SW 1271 (cell line): ENCODE measurements around the gene KCTD1.

Source experiments
- DNase-seq, 2 experiments: peaks; one replicate each; lab custom pipeline; 2025; lab: John Stamatoyannopoulos, UW

Gene KCTD1

DNA sequence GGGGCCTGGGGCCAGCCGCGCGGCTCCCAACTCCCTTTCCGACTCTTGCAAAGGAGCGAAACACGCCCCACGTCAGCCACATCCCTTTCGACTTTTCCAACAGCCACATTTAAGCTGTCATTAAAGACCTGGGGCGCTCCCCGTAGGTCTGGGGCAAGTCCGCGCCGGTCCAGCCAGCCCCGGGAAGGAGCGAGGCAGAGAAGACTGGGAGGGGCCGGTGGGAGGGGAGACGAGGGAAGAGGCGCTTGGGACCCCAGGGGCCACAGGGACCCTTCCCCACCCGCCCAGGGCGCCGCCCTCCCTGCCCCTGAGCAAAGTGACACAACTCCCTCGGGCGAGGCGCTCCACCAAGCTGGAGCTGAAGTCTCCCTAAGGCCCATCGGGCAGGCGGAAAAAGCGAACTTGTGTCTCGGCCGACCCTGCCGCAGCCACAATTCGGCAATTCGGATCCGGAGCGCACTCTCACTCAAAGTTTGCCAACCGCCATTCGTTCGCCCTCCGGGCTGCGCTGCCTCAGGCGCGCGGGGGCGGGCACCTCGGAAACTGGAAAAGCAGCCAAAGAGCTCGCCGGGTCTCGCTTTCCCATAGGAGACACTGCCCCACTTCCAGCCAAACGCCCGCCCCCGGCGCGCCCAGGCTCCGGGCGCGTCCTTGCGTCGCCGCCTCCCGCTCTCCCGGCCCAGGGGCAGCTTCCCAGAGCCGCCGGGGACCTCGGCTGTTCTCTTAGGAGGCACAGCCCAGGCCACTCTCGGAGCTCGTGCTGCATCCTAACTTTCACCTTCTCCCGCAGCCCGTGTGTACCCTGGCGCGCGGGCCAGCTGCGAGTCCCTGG lies 1.1 kb upstream of the KCTD1 start:
- peak; percentile 53 to 67 for DNase-seq

DNA sequence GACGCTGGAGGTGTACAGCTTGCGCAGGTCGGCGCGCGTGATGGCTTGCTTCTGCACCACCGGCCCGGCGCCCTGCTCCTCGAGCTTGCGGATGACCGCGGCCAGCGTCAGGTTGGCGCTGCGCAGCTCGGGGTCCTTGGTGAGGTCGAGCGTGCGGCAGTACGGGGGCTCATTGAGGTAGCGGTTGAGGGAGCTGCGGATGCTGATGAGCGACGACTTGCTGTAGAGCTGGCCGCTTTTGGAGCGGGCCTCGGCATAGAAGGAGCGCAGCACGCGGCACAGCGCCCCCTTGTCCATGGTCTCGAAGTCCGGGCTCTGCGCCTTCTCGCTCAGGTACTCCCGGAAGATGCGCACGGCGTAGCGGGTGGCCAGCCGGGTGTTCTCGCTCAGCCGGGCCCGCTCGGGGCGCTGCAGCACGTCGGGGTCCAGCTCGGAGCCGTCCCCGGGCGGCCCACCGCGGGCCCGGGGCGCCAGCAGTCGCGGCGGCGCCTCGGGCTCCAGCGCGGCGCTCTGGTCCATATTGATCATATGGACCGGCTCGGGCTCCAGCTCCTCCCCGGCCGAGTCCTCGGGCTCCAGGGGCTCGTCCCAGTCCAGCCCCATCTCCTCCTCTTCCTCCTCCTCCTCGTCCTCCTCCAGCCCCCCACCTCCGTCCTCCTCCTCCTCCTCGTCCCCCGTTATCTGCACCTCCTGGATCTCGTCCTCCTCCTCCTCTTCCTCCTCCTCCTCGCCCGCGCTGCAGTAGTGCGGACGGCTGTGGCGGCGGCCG lies 523 bp downstream of the KCTD1 start:
- peak in 1 of 2 experiments; percentile 30 for DNase-seq

GRCh38 chr18:26546875-26547645 lies 1.3 kb downstream of the KCTD1 start:
- no peak for DNase-seq

- no peak for DNase-seq
Observed at GRCh38 chr18:26546170-26546874, 2.0 kb downstream of the KCTD1 start.

DNA sequence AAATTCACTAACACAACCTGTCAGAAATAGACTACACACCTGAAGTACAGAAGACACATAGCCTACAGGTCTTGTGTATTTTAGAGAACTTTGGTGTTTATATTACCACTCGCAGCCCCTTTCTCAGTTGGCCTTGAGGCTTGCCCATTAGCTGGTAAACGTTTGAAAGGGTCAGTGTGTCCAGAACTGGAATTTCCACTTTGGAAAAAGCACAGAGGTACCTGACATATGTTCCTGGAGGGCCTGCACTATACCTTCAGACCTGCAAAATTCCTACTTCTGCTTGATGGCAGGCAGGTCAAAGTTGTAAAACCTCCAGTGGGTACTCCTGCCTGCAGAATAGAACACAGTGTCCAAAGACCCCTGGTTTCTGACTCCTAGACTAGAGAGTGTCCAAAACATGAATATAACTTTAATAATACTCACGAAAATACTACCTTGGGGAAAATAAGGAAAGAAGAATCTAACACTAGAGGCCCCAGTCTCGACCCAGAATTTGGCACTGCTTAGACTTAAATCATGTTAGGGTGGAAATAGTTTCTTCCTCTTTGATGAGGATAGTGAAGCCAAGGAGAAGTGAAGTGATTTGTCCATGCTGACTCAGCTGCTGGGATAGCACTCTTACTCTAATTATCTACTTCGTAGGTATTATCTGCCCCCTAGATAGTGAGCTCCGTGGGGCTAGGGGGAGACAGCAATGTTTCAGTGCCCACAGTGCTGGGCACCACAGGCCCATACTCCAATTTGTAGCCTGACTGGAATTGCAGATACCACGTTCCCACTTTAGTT lies 2.8 kb downstream of the KCTD1 start:
- no peak for DNase-seq

GRCh38 chr18:26544451-26544850 lies 3.9 kb downstream of the KCTD1 start:
- DNase-seq: no peak

DNA sequence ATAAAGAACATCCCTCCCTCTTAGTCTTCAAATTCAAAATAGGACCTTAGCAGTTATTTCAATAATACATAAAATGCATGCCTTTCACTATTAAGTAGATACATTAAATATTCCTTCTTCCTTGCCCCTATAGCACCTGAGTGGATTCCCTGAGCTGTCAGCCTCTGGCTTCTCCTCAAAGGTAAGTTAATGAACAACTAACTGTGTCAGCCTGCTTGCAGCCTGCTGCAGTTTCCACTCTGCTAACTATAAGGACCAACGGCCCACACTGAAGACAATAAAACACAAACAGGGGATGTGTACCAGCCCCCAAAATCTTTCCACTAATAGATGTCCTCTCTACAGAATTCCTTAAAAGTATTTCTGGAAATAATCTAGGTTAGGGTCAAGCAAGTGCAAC lies 5.0 kb downstream of the KCTD1 start:
- DNase-seq: no peak

DNA sequence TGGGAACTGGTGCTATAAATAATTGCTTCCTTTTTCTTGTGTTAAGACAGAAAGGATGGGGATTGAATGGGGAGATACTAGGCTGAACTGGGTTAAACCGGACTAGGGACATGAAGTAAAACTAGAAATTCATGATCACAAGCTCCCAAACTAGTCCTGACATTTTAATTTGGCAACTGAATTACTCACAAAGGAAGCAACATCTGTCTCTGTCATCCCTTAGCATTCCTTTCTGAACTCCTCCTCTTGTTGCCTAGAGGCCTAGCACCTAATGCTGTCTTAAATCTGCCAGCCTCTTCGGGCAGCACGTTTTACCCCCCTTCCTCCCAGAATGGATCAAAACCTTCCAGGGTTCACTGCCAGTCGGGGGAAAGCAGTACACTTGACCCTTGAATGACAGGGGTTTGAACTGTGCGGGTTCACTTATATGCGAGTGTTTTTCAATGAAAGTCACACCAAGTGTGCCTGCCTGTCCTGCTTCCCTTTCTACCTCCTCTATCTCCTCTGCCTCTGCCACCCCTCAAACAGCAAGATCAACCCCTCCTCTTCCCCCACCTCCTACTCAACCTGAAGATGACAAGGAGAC lies 8.2 kb downstream of the KCTD1 start:
- no peak for DNase-seq

GRCh38 chr18:26538524-26538923 lies 9.8 kb downstream of the KCTD1 start:
- no peak for DNase-seq

DNA sequence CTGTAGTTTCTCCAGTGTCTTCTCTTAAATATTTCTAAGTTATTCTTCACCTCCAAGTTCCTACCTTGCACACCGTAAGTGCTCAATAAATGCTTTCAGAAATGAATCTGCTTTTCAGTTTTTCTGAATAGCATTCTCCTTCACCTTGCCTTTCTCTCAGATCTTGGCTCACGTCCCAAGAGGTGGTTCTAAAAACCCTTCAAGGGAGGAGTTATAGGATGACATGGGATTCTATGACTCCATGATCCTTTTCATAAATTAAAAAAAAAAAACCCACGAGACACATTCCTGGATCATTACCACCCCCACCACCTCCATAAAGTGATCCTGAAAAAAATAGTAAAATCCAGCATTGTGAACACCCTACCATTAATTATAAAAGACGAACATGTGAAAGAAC lies 11.7 kb downstream of the KCTD1 start:
- no peak for DNase-seq

DNA sequence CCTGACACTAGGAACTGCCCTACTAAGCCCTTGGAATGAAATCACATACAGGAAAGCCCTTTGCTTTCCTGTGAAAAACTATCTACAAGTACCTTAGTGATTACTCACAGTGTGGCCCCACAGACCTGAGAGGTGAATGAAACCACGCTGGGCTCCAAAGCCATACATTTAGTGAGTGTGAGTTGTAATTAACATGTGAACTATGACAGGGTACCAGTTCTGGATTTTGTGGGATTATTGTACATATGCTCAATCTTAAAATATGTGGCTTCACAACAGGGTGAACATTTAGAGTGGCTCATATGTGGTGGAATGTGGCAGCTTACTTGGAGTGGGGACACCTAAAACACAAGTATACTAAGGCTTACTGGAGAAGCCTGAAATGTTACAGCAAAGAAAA lies 12.3 kb downstream of the KCTD1 start:
- no peak for DNase-seq

- DNase-seq: no peak
Observed at GRCh38 chr18:26535630-26536029, 12.7 kb downstream of the KCTD1 start.

GRCh38 chr18:26532367-26533340 lies 15.7 kb downstream of the KCTD1 start:
- no peak for DNase-seq

GRCh38 chr18:26531605-26532298 lies 16.6 kb downstream of the KCTD1 start:
- DNase-seq: no peak

- no peak for DNase-seq
Observed at GRCh38 chr18:26526966-26527234, 21.5 kb downstream of the KCTD1 start.

DNA sequence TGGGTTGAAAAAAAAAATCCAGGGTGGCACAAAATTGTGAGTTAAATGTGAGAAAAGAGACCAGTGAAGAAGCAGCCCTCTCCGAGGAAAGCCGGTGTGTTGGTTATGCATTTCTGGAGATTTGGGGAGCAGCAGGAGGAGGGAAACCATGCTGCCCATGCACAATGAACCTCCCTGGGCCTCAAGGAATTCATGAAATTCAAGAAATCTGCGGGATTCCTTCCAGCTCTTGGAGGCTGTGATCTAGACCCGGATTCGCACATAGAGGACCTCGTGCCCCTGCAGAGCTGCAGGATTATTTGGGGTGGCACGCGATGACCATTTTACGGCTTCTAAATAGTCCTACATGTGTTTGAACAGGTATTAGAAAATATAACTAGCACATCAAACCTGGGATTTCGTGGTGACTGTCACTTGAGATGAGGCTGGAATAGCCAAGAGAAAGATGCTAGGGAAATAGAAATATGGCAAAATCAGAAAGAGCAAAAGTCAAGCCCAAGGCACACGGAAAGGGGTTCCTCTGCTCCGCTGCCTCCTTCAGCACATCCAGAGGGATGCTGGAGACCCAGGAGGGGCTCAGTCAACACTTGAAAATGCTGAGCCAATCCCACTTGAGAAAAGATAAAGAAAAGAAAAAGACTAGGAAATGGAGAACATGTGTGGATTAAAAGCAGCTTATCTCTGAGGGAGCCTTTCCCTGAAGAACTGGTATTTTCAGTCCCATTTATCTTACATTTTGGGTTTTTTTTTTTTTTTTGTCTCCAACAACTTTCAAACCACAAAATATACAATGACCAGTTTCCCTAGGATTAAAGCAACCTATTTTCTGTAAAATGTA lies 22.0 kb downstream of the KCTD1 start:
- no peak for DNase-seq

GRCh38 chr18:26524504-26525351 lies 23.6 kb downstream of the KCTD1 start:
- no peak for DNase-seq
